Ovary (tissue), 9 donors: ENCODE results near the gene RTF2. TPM values are rescaled to one million over a fixed set of nuclear protein-coding genes. Genes with fewer than 3 reads are reported as not detected.

Experiments
- DNase-seq, 5 donors: peaks; one replicate each; pipeline ENCODE4 v3.0.0-alpha.2; 2019 to 2020
- H3K27ac ChIP-seq, 2 donors: fragments of 200-600 bp; one replicate each; pipeline versions ENCODE4 v1.5.1 to v1.8.0; 2019 to 2022
- H3K27me3 ChIP-seq: fragments of 200-600 bp; one replicate; pipeline ENCODE4 v1.8.0; 2022
- H3K36me3 ChIP-seq: fragments of 200-600 bp; sonication (generic); one replicate; pipeline ENCODE4 v1.5.1; 2019
- H3K4me1 ChIP-seq: one replicate; pipeline ENCODE4 v1.8.1; 2013; ENCODE audit warnings: mild to moderate bottlenecking, moderate library complexity; ENCODE audit not compliant: insufficient read depth
- H3K4me3 ChIP-seq: fragments of 200-600 bp; sonication (generic); one replicate; pipeline ENCODE4 v1.5.1; 2017
- H3K9me3 ChIP-seq, 2 donors: fragments of 200-600 bp in 1 of 2; sonication (generic) in 1 of 2; one replicate each; pipeline versions ENCODE4 v1.5.1 to v1.8.1; 2013 to 2019; ENCODE audit warnings: mild to moderate bottlenecking in 1 of 2, moderate library complexity in 1 of 2
- EP300 ChIP-seq: sonication (generic); formaldehyde crosslinking; IDR thresholded peaks from one replicate; pipeline ENCODE4 v1.6.1; 2017; ENCODE audit warnings: antibody characterized with exemption
- POLR2A ChIP-seq: fragments of 450-650 bp; IDR thresholded peaks from one replicate; pipeline ENCODE4 v1.6.1; 2017; ENCODE audit warnings: antibody characterized with exemption, mild to moderate bottlenecking, moderate library complexity
- WGBS, 3 donors: extraction: QIAGEN DNeasy Blood & Tissue Kit in 1 of 3; methylation state at CpG; one replicate each; pipeline versions ENCODE4 v1.1.5 to v1.1.7; 2013 to 2017; 5-methylcytosine and 5-hydroxymethylcytosine counted together
- intact Hi-C, 4 donors: fragments of 100-400 bp; cut with DNase I; formaldehyde crosslinking; loops; one replicate each; pipeline versions ENCODE4 v1.11.0 to v1.15.1; 2022 to 2023
- polyA plus RNA-seq, 2 donors: library from polyadenylated mRNA; stranded (reverse); fragments of 200-250 nt in 1 of 2; fragments of 350-450 nt in 1 of 2; fragmentation: Illumina TruSeq in 1 of 2; extraction: RNeasy Lipid Tissue Mini Kit (QIAGEN cat#74804) in 1 of 2; gene quantifications; one replicate each; pipeline ENCODE4 v1.2.3, GENCODE V29; 2013 to 2014
- total RNA-seq, 7 donors: library from RNA; depleted of rRNA in 2 of 7; stranded (reverse); fragments of >200 nt in 2 of 7; fragmentation: NEBNext Ultra II Directional in 3 of 7; extraction: Animal tissue kit (Norgen Biotek cat#: 25700) in 3 of 7; gene quantifications; one replicate each; pipeline versions ENCODE4 v1.1.0 to v1.2.4, GENCODE V29; 2016 to 2023
- TF ChIP-seq, protein P1 (sequence below), 3 donors: fragments of 450-650 bp in 2 of 3; fragments of 200-600 bp in 1 of 3; IDR thresholded peaks; one replicate each; pipeline versions ENCODE4 v1.5.1 to v1.8.0; 2016 to 2022; ENCODE audit warnings: antibody characterized with exemption in 3 of 3, mild to moderate bottlenecking in 1 of 3
- donor health status: DM: no; HTN: no; CAD: no; lungs with moderate emphysema.
- donor health status: DM: no; HTN: no; CAD: no.
- donor health status: Bipolar disorder and iron deficiency.
- donor health status: DM: yes; HTN: yes; CAD: no.
- donor health status: DM: no; HTN: no; CAD: no.
- donor health status: DM: yes; HTN: yes; CAD: no.

Gene RTF2
- total and polyA plus RNA-seq, 9 donors: 32.3 to 128 (median 86.8) TPM

DNA sequence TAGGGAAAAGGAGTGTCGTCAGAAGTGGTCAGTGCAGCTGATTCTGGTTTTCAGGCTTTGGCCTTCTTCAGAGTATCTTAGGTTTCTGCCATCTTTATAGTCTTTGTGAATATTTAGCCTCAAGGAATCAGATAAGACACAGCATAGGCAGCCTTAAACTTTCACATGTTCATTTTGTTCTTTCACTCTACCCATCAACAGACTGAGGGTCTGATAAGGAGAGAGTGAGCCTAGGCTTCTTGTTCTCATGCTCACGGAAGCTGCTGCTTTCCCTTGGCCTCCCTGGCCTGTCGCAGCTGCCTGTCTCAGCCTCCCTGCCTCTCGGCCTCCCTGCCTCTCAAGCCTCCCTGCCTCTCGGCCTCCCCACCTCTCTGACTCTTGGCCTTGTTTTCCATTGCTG is 20.1 kb downstream of the RTF2 start:
- WGBS, 3 donors: 93 to 97% (median 95%) methylated on average over 5 of the region's 5 CpGs
- H3K4me1 ChIP-seq: no peaks in the 10 kb centered on the region
- H3K27me3 ChIP-seq: no peaks in the 10 kb centered on the region
- no peak overlapping the region for H3K27ac ChIP-seq
- TF ChIP-seq POLR2A (no peak), EP300 (no peak)
- TF ChIP-seq, protein P1, sequence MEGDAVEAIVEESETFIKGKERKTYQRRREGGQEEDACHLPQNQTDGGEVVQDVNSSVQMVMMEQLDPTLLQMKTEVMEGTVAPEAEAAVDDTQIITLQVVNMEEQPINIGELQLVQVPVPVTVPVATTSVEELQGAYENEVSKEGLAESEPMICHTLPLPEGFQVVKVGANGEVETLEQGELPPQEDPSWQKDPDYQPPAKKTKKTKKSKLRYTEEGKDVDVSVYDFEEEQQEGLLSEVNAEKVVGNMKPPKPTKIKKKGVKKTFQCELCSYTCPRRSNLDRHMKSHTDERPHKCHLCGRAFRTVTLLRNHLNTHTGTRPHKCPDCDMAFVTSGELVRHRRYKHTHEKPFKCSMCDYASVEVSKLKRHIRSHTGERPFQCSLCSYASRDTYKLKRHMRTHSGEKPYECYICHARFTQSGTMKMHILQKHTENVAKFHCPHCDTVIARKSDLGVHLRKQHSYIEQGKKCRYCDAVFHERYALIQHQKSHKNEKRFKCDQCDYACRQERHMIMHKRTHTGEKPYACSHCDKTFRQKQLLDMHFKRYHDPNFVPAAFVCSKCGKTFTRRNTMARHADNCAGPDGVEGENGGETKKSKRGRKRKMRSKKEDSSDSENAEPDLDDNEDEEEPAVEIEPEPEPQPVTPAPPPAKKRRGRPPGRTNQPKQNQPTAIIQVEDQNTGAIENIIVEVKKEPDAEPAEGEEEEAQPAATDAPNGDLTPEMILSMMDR (IDR thresholded peaks at IDR 0.05): no peak
- no peak overlapping the region for H3K4me3 ChIP-seq
- intact Hi-C loops: no loop called here
- H3K9me3 ChIP-seq: no peaks in the 10 kb centered on the region
- DNase-seq: no peak
- no peaks in the 10 kb centered on the region for H3K36me3 ChIP-seq

GRCh38 chr20:56501116-56501515 is 32.7 kb downstream of the RTF2 start:
- Histone ChIP-seq H3K9me3 (no peaks in the 10 kb centered on the region), H3K36me3 (no peaks in the 10 kb centered on the region), H3K27ac (no peak overlapping the region), H3K27me3 (no peaks in the 10 kb centered on the region), H3K4me3 (no peak overlapping the region), H3K4me1 (peaks cover 1% of the 10 kb centered on the region)
- intact Hi-C loops: no loop called here
- DNase-seq: no peak
- 76 to 94% (median 86%) methylated on average over 1 of the region's 1 CpG for WGBS, 3 donors
- TF ChIP-seq EP300 (no peak), POLR2A (no peak)
- TF ChIP-seq, protein P1 (IDR thresholded peaks at IDR 0.05): no peak

DNA sequence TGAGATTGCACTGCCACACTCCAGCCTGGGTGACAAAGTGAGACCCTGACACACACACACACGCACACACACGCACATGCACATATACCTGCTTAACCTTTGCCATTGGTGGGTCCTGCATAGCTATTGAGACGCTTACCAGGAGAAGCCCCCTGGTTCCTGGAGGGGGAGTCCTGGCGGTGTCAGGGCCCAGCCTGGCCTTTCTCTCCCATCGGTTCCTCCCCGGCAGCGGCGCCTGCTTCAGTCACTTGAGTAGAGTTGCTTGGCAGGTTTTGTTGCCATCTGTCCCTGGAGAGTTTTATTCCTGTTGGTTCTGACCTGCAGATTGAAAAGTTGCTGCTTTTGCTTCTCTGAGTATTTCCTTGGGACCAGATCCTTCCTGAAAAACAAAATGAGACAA is 35.5 kb downstream of the RTF2 start:
- no peak overlapping the region for H3K4me3 ChIP-seq
- intact Hi-C loops: no loop called here
- H3K27me3 ChIP-seq: no peaks in the 10 kb centered on the region
- 89 to 96% (median 93%) methylated on average over 8 of the region's 8 CpGs for WGBS, 3 donors
- no peaks in the 10 kb centered on the region for H3K9me3 ChIP-seq
- peaks cover 1% of the 10 kb centered on the region for H3K4me1 ChIP-seq
- no peak overlapping the region for H3K27ac ChIP-seq
- DNase-seq: no peak
- no peak for TF ChIP-seq EP300
- no peak for TF ChIP-seq POLR2A
- TF ChIP-seq, protein P1 (IDR thresholded peaks at IDR 0.05): no peak
- no peaks in the 10 kb centered on the region for H3K36me3 ChIP-seq

DNA sequence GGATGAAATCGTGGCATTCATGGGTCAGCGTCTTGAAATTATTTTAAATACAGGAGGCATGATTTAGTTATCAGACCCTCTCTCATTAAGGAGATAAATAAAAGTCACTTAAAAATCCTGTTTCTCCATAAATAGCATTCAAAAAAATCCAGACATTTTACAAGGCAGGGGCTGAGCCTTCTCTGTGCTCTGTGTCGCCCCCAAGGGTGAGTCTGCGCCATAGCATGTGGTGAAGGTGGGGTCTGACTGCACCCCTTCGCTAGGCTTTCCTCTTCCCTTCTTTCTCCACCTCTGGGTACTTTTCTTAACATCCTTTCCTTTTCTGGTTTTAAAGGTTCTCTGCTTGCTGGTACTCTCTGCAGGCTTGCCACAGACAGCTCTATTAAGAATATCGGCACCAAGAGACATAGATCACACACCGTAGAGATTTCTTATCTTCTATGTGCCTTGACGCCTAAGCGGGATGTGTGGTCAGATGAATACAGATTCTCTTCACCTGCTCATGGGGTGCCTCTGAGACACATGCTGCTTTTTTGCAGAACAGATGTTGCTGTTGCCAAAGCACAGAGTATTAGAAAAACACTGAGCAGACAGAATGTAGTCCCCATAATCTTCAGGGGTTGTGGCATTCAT is 36.1 kb downstream of the RTF2 start:
- Histone ChIP-seq H3K4me1 (peaks cover 1% of the 10 kb centered on the region), H3K27me3 (no peaks in the 10 kb centered on the region), H3K4me3 (no peak overlapping the region), H3K27ac (no peak overlapping the region), H3K36me3 (no peaks in the 10 kb centered on the region), H3K9me3 (no peaks in the 10 kb centered on the region)
- no peak for DNase-seq
- intact Hi-C loops: no loop called here
- TF ChIP-seq EP300: no peak
- WGBS, 3 donors: 86 to 91% (median 91%) methylated on average over 9 of the region's 9 CpGs

DNA sequence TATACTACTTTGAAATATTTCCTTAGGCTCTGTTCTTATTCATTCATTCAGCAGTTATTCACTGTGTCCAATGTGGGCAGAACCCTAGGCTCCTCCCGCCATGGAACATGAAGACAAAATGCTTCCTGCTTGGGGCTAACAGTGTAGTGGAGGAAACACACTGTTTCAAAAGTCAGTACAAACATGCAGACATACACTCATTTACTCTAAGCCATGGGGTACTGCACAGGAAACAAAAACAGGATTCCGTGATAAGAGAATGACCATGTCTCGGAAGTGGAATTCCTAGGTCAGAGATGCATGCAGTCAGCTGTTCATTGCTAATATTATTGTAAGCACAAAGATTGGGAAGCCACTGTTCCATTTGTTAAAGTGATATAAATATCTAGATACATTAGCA is 37.7 kb downstream of the RTF2 start:
- Histone ChIP-seq H3K4me3 (no peak overlapping the region), H3K27ac (no peak overlapping the region), H3K36me3 (no peaks in the 10 kb centered on the region), H3K27me3 (no peaks in the 10 kb centered on the region), H3K9me3 (no peaks in the 10 kb centered on the region), H3K4me1 (peaks cover 1% of the 10 kb centered on the region)
- no peak for DNase-seq
- TF ChIP-seq, protein P1 (IDR thresholded peaks at IDR 0.05): no peak
- 49 to 60% (median 59%) methylated on average over 3 of the region's 3 CpGs for WGBS, 3 donors
- intact Hi-C loops: no loop called here
